SK-N-SH treated with all-trans-retinoic acid at 6 μM for 48 hours (cell line): ENCODE data around the gene SIL1.

Experiments
- ATAC-seq: fragments of 200-7000 bp; cut with Tn5 transposase; 3 replicates; pipeline ENCODE4 v1.9.1; 2020; ENCODE audit warnings: mild to moderate bottlenecking, moderate library complexity
- ARNTL ChIP-seq: fragments of 450-650 bp; formaldehyde crosslinking; IDR thresholded peaks from 2 replicates; pipeline ENCODE4 v1.5.0; 2020; ENCODE audit warnings: low read depth, mild to moderate bottlenecking, moderate library complexity, borderline replicate concordance
- BACH2 ChIP-seq: fragments of 250-450 bp; sonication (Bioruptor Pico); IDR thresholded peaks from 2 replicates; pipeline ENCODE4 v1.9.0; 2021; ENCODE audit warnings: mild to moderate bottlenecking, borderline replicate concordance
- CSDC2 ChIP-seq: fragments of 250-450 bp; sonication (Bioruptor Pico); IDR thresholded peaks from 2 replicates; pipeline ENCODE4 v1.5.0; 2020; ENCODE audit warnings: mild to moderate bottlenecking, moderate library complexity
- CSRNP3 ChIP-seq: fragments of 250-450 bp; sonication (Bioruptor Pico); IDR thresholded peaks from 2 replicates; pipeline ENCODE4 v1.5.1; 2021; ENCODE audit warnings: mild to moderate bottlenecking, moderate library complexity
- ESRRG ChIP-seq: fragments of 250-450 bp; sonication (Bioruptor Pico); IDR thresholded peaks from 2 replicates; pipeline ENCODE4 v1.6.1; 2021; ENCODE audit warnings: mild to moderate bottlenecking
- GLIS3 ChIP-seq: fragments of 250-450 bp; sonication (Bioruptor Pico); IDR thresholded peaks from 2 replicates; pipeline ENCODE4 v1.5.0; 2020; ENCODE audit warnings: mild to moderate bottlenecking, moderate library complexity
- PATZ1 ChIP-seq: fragments of 250-450 bp; sonication (Bioruptor Pico); IDR thresholded peaks from 2 replicates; pipeline ENCODE4 v1.8.0; 2020; ENCODE audit warnings: mild to moderate bottlenecking, moderate library complexity, borderline replicate concordance
- POU6F1 ChIP-seq: fragments of 250-450 bp; sonication (Bioruptor Pico); IDR thresholded peaks from 2 replicates; pipeline ENCODE4 v1.8.0; 2021; ENCODE audit warnings: low read depth, mild to moderate bottlenecking, moderate library complexity, borderline replicate concordance
- PPARA ChIP-seq: fragments of 250-450 bp; sonication (Bioruptor Pico); IDR thresholded peaks from 2 replicates; pipeline ENCODE4 v1.5.0; 2020; ENCODE audit warnings: mild to moderate bottlenecking, borderline replicate concordance
- RARB ChIP-seq: fragments of 250-450 bp; sonication (Bioruptor Pico); IDR thresholded peaks from 2 replicates; pipeline ENCODE4 v1.8.0; 2021; ENCODE audit warnings: mild to moderate bottlenecking, moderate library complexity
- SNAI2 ChIP-seq: fragments of 250-450 bp; sonication (Bioruptor Pico); IDR thresholded peaks from 2 replicates; pipeline ENCODE4 v1.5.0; 2020; ENCODE audit warnings: mild to moderate bottlenecking, moderate library complexity
- TCF4 ChIP-seq: fragments of 250-450 bp; sonication (Bioruptor Pico); IDR thresholded peaks from 2 replicates; pipeline ENCODE4 v1.8.0; 2021; ENCODE audit warnings: mild to moderate bottlenecking, moderate library complexity, borderline replicate concordance
- TOX ChIP-seq: fragments of 250-450 bp; sonication (Bioruptor Pico); IDR thresholded peaks from 2 replicates; pipeline ENCODE4 v1.8.0; 2021; ENCODE audit warnings: mild to moderate bottlenecking, moderate library complexity, borderline replicate concordance
- TSHZ2 ChIP-seq: fragments of 250-450 bp; sonication (Bioruptor Pico); IDR thresholded peaks from 2 replicates; pipeline ENCODE4 v1.5.0; 2020; ENCODE audit warnings: mild to moderate bottlenecking, moderate library complexity
- ZC3H10 ChIP-seq: fragments of 250-450 bp; sonication (Bioruptor Pico); IDR thresholded peaks from 2 replicates; pipeline ENCODE4 v1.5.1; 2021; ENCODE audit warnings: mild to moderate bottlenecking, moderate library complexity
- ZFP3 ChIP-seq: fragments of 250-450 bp; sonication (Bioruptor Pico); IDR thresholded peaks from 2 replicates; pipeline ENCODE4 v1.5.0; 2020; ENCODE audit warnings: mild to moderate bottlenecking, moderate library complexity
- ZNF565 ChIP-seq: fragments of 450-650 bp; formaldehyde crosslinking; conservative IDR thresholded peaks from 2 replicates; pipeline ENCODE4 v1.5.0; 2020; ENCODE audit warnings: low read depth, mild to moderate bottlenecking, moderate library complexity
- ZNF70 ChIP-seq: fragments of 450-650 bp; formaldehyde crosslinking; IDR thresholded peaks from 2 replicates; pipeline ENCODE4 v1.5.0; 2020; ENCODE audit warnings: mild to moderate bottlenecking, moderate library complexity
- ZNF8 ChIP-seq: fragments of 450-650 bp; formaldehyde crosslinking; IDR thresholded peaks from 2 replicates; pipeline ENCODE4 v1.5.0; 2020; ENCODE audit warnings: mild to moderate bottlenecking, moderate library complexity
- TF ChIP-seq, protein P1 (sequence below): fragments of 250-450 bp; sonication (Bioruptor Pico); IDR thresholded peaks from 2 replicates; pipeline ENCODE4 v1.5.1; 2020; ENCODE audit warnings: low read depth, mild to moderate bottlenecking, moderate library complexity

The SIL1 gene

GRCh38 chr5:139171779-139172404, 26.3 kb downstream of the SIL1 start:
- TF ChIP-seq PATZ1 (no peak), TSHZ2 (no peak), ZFP3 (no peak), RARB (CRISPR knock-in tag) (no peak), ARNTL (no peak), GLIS3 (CRISPR knock-in tag) (no peak), ZNF8 (CRISPR knock-in tag) (no peak), CSRNP3 (CRISPR knock-in tag) (no peak), TCF4 (no peak)
- no peak for ATAC-seq

DNA sequence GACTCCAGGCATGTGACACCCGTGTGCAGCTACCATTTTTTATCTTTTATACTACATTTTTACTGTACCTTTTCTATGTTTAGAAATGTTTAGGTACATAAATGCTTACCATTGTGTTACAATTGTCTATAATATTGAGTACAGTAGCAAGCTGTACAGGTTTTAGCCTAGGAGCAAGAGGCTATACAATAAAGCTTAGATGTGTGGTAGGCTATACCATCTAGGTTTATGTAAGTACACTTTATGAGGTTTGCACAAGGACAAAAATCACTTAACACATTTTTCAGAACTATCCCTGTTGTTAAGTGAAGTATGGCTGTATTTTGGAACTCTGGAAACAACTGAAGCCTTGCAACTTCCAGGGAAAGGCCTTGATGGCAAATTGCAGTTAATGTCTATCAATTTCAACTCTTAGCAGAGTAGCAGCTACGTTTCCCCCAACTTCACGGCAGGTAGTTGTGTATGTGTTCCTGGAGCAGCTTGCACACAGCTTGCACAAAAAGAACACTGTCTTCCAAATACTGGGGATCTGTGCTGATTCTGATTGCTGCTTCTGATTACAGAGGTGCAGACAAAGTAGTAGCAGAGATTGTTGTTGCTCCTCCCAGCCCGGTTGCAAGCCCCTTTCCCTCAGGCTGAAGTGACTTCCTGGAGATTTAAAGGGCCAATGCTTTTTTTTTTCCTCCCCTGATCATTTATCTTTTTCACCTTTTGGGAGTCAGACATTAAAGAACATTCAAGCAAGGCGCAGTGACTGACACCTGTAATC, 30.0 kb downstream of the SIL1 start:
- TF ChIP-seq, protein P1, sequence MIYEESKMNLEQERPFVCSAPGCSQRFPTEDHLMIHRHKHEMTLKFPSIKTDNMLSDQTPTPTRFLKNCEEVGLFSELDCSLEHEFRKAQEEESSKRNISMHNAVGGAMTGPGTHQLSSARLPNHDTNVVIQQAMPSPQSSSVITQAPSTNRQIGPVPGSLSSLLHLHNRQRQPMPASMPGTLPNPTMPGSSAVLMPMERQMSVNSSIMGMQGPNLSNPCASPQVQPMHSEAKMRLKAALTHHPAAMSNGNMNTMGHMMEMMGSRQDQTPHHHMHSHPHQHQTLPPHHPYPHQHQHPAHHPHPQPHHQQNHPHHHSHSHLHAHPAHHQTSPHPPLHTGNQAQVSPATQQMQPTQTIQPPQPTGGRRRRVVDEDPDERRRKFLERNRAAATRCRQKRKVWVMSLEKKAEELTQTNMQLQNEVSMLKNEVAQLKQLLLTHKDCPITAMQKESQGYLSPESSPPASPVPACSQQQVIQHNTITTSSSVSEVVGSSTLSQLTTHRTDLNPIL (CRISPR knock-in tag), result no peak
- TF ChIP-seq RARB (CRISPR knock-in tag) (no peak), ZNF565 (CRISPR knock-in tag) (no peak)
- TF ChIP-seq, all 23 proteins: peak for 0
- no peak for ATAC-seq

DNA sequence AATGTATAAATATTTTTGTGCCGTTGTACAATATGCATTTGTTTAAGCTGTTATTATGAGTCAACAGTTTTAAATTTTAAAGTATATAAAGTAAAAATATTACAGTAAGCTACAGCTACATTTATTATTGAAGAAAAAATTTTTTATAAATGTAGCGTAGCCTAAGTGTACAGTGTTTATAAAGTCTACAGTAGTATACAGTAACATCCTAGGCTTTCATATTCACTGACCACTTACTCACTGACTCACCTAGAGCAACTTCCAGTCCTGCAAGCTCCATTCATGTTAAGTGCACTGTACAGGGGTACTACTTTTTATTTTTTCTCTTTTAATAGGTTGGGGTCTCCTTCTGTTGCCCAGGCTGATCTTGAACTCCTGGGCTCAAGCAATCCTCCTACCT, 30.6 kb downstream of the SIL1 start:
- ATAC-seq, result no peak
- no peak for TF ChIP-seq BACH2 (CRISPR knock-in tag)
- no peak for TF ChIP-seq TSHZ2
- no peak for TF ChIP-seq ARNTL
- no peak for TF ChIP-seq GLIS3 (CRISPR knock-in tag)
- no peak for TF ChIP-seq RARB (CRISPR knock-in tag)
- TF ChIP-seq POU6F1 (CRISPR knock-in tag), result no peak
- no peak for TF ChIP-seq ZFP3
- no peak for TF ChIP-seq ESRRG
- TF ChIP-seq ZNF565 (CRISPR knock-in tag), result no peak
- no peak for TF ChIP-seq PATZ1
- TF ChIP-seq CSDC2, result no peak
- no peak for TF ChIP-seq ZNF8 (CRISPR knock-in tag)
- TF ChIP-seq ZC3H10 (CRISPR knock-in tag), result no peak
- TF ChIP-seq PPARA (CRISPR knock-in tag), result no peak
- TF ChIP-seq CSRNP3 (CRISPR knock-in tag), result no peak
- no peak for TF ChIP-seq TOX
- no peak for TF ChIP-seq ZNF70
- TF ChIP-seq SNAI2 (CRISPR knock-in tag), result no peak
